A549 (cell line): ENCODE results near the gene SLCO2B1. TPM values are rescaled to one million over a fixed set of nuclear protein-coding genes. Genes with fewer than 3 reads are reported as not detected.

Experiments used
- ATAC-seq, 2 experiments: fragments of 200-7000 bp in 1 of 2; fragments of >200 bp in 1 of 2; cut with Nextera tagmentation in 1 of 2; cut with Tn5 transposase in 1 of 2; 3 replicates each; pipeline versions ENCODE4 v1.8.0 to v1.9.1; 2018 to 2020; ENCODE audit warnings: mild to moderate bottlenecking in 1 of 2, moderate library complexity in 1 of 2
- CTCF ChIA-PET: fragments of 300-600 bp; sonication (Branson Sonifier 250); formaldehyde crosslinking; extraction: SDS; loops from one replicate; lab custom pipeline; 2021; ENCODE audit warnings: antibody characterized with exemption, inconsistent platforms; lab: Yijun Ruan, JAX
- POLR2A ChIA-PET: fragments of 350-600 bp; formaldehyde crosslinking; extraction: SDS; loops from one replicate; lab custom pipeline; 2021; ENCODE audit warnings: antibody characterized with exemption, inconsistent platforms; lab: Yijun Ruan, JAX
- DNase-seq, 2 experiments: peaks; one replicate each; pipeline versions ENCODE4 v3.0.0 to v3.0.0-alpha.2; 2011 to 2016; ENCODE audit warnings: low read depth in 1 of 2, low spot score in 1 of 2
- FAIRE-seq: peaks from 2 replicates; lab custom pipeline; 2011; peaks lifted over from hg19 to GRCh38; lab: Jason Lieb, UNC
- H3K27ac ChIP-seq, 2 experiments: fragments of >200 bp; sonication (Bioruptor Twin); formaldehyde crosslinking; 3 replicates each; pipeline ENCODE4 v1.5.1; 2016 to 2017
- H3K4me1 ChIP-seq: fragments of >200 bp; sonication (Bioruptor Twin); formaldehyde crosslinking; 3 replicates; pipeline ENCODE4 v1.6.1; 2016
- H3K4me2 ChIP-seq: fragments of >200 bp; sonication (Bioruptor Twin); formaldehyde crosslinking; 3 replicates; pipeline ENCODE4 v1.6.1; 2016
- H3K4me3 ChIP-seq: fragments of >200 bp; sonication (Bioruptor Twin); formaldehyde crosslinking; 3 replicates; pipeline ENCODE4 v1.5.1; 2016
- H3K9me3 ChIP-seq: fragments of >200 bp; sonication (Bioruptor Twin); formaldehyde crosslinking; 3 replicates; pipeline ENCODE4 v1.6.1; 2016
- CBX2 ChIP-seq: fragments of 200-600 bp; sonication (generic); IDR thresholded peaks from 2 replicates; pipeline ENCODE4 v1.6.1; 2016; ENCODE audit warnings: low read depth, mild to moderate bottlenecking, borderline replicate concordance
- CEBPB ChIP-seq, 2 experiments: fragments of >200 bp in 1 of 2; sonication (Bioruptor Twin) in 1 of 2; formaldehyde crosslinking in 1 of 2; IDR thresholded peaks; 2 replicates each; pipeline ENCODE4 v1.6.1; 2012 to 2016
- CHD2 ChIP-seq: fragments of 150-350 bp; IDR thresholded peaks from 2 replicates; pipeline ENCODE4 v1.6.1; 2014; ENCODE audit warnings: low read length; ENCODE audit not compliant: partially characterized antibody
- EP300 ChIP-seq, 2 experiments: fragments of >200 bp; sonication (Bioruptor Twin); formaldehyde crosslinking; IDR thresholded peaks; 2 replicates in 1 of 2; 3 replicates in 1 of 2; pipeline ENCODE4 v1.6.1; 2016 to 2017
- ESRRA ChIP-seq: fragments of 150-350 bp; IDR thresholded peaks from 2 replicates; pipeline ENCODE4 v1.6.1; 2014; ENCODE audit warnings: mild to moderate bottlenecking, low read length, borderline replicate concordance
- FOSL2 ChIP-seq, 2 experiments: fragments of 450-650 bp in 1 of 2; fragments of >200 bp in 1 of 2; sonication (Bioruptor Twin) in 1 of 2; formaldehyde crosslinking; IDR thresholded peaks; 2 replicates each; pipeline versions ENCODE4 v1.5.0 to v1.6.1; 2016 to 2020; ENCODE audit warnings: mild to moderate bottlenecking in 1 of 2, moderate library complexity in 1 of 2
- HEYL ChIP-seq: fragments of 250-450 bp; sonication (Bioruptor Pico); IDR thresholded peaks from 2 replicates; pipeline ENCODE4 v1.8.0; 2021; ENCODE audit warnings: mild to moderate bottlenecking, moderate library complexity
- HOXA7 ChIP-seq: fragments of 250-450 bp; sonication (Bioruptor Pico); IDR thresholded peaks from 2 replicates; pipeline ENCODE4 v1.5.0; 2020; ENCODE audit warnings: mild to moderate bottlenecking, moderate library complexity
- JUN ChIP-seq, 2 experiments: fragments of >200 bp; sonication (Bioruptor Twin); formaldehyde crosslinking; IDR thresholded peaks; 2 replicates in 1 of 2; 3 replicates in 1 of 2; pipeline ENCODE4 v1.6.1; 2016 to 2017
- MAFK ChIP-seq: fragments of 450-650 bp; IDR thresholded peaks from 2 replicates; pipeline ENCODE4 v1.6.1; 2014; ENCODE audit not compliant: partially characterized antibody
- MYC ChIP-seq: IDR thresholded peaks from 2 replicates; pipeline ENCODE4 v1.6.1; 2012; ENCODE audit warnings: mild to moderate bottlenecking, inconsistent platforms, low read length, improper control_type of control experiment, borderline replicate concordance
- NFE2L2 ChIP-seq: fragments of 150-350 bp; conservative IDR thresholded peaks from 2 replicates; pipeline ENCODE4 v1.6.1; 2014; ENCODE audit warnings: low read length
- NR3C1 ChIP-seq: fragments of >200 bp; sonication (Bioruptor Twin); formaldehyde crosslinking; IDR thresholded peaks from 3 replicates; pipeline ENCODE4 v1.6.1; 2017
- PBX3 ChIP-seq: IDR thresholded peaks from 2 replicates; pipeline ENCODE4 v1.6.1; 2012
- PHF8 ChIP-seq: fragments of 200-600 bp; sonication (generic); IDR thresholded peaks from 2 replicates; pipeline ENCODE4 v1.6.1; 2016; ENCODE audit warnings: low read depth, mild to moderate bottlenecking, antibody characterized with exemption, moderate library complexity, borderline replicate concordance
- RAD21 ChIP-seq, 2 experiments: fragments of >200 bp in 1 of 2; sonication (Bioruptor Twin) in 1 of 2; formaldehyde crosslinking in 1 of 2; IDR thresholded peaks in 1 of 2; conservative IDR thresholded peaks in 1 of 2; 2 replicates in 1 of 2; 3 replicates in 1 of 2; pipeline ENCODE4 v1.6.1; 2012 to 2018; ENCODE audit warnings: inconsistent platforms in 1 of 2
- RNF2 ChIP-seq: fragments of 200-600 bp; sonication (generic); IDR thresholded peaks from 2 replicates; pipeline ENCODE4 v1.6.1; 2016; ENCODE audit warnings: low read depth, mild to moderate bottlenecking, antibody characterized with exemption, moderate library complexity, borderline replicate concordance
- SMC3 ChIP-seq: fragments of >200 bp; sonication (Bioruptor Twin); formaldehyde crosslinking; IDR thresholded peaks from 3 replicates; pipeline ENCODE4 v1.6.1; 2018; ENCODE audit warnings: inconsistent platforms
- SREBF2 ChIP-seq: fragments of 450-650 bp; IDR thresholded peaks from 2 replicates; pipeline ENCODE4 v1.6.1; 2014; ENCODE audit warnings: mild to moderate bottlenecking, moderate library complexity
- TP53 ChIP-seq: fragments of 250-450 bp; sonication (Bioruptor Pico); IDR thresholded peaks from 2 replicates; pipeline ENCODE4 v1.5.0; 2021; ENCODE audit warnings: mild to moderate bottlenecking, moderate library complexity
- USF2 ChIP-seq: fragments of 450-650 bp; IDR thresholded peaks from 2 replicates; pipeline ENCODE4 v1.6.1; 2014; ENCODE audit warnings: antibody characterized with exemption
- WGBS: methylation state at CpG from one replicate; pipeline ENCODE4 v1.1.6; 2017; ENCODE audit errors: missing lambda C conversion rate; 5-methylcytosine and 5-hydroxymethylcytosine counted together
- polyA plus RNA-seq, 4 experiments: library from polyadenylated mRNA; depleted of rRNA in 3 of 4; stranded (reverse); fragments of >200 nt; fragmentation: RNase III in 1 of 4; extraction: RNeasy Plus Mini Kit Qiagen cat#74134 plus additional on column Dnase treatment in 1 of 4; gene quantifications; 2 replicates in 3 of 4; 3 replicates in 1 of 4; pipeline ENCODE4 v1.2.3, GENCODE V29; 2011 to 2017
- TF ChIP-seq, protein P1 (sequence below): fragments of >200 bp; sonication (Bioruptor Twin); formaldehyde crosslinking; IDR thresholded peaks from 3 replicates; pipeline ENCODE4 v1.6.1; 2016
- TF ChIP-seq, protein P2 (sequence below): fragments of 250-450 bp; sonication (Bioruptor Pico); IDR thresholded peaks from 2 replicates; pipeline ENCODE4 v1.5.0; 2021; ENCODE audit warnings: mild to moderate bottlenecking, moderate library complexity, borderline replicate concordance
- TF ChIP-seq, protein P3 (sequence below): fragments of 200-600 bp; sonication (generic); IDR thresholded peaks from 2 replicates; pipeline ENCODE4 v1.6.1; 2016; ENCODE audit warnings: antibody characterized with exemption, mild to moderate bottlenecking, moderate library complexity

SLCO2B1 gene
- polyA plus RNA-seq, 2 of the 4 experiments (the other 2 are of a cell fraction) = 4.9 to 5.2 TPM

DNA sequence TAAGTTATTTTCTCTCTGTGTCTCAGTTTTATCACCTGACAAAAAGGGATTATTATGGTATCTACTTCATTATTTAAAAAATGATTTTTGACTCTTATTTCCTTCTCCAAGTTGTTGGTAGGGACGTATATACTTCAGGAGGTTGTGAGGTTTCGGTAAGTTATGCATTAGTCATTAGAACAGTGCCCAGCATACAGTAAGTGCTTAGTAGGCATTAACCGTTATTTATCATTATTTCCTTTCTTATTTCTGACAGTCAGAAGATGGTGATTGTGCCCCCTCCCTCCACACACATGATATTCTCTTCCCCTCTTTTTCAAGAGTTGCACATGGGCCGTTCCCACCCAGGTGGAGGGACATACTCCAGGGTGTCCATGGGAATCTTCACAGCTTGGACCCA lies 36.1 kb downstream of the SLCO2B1 start:
- Histone ChIP-seq H3K4me3 (no peak overlapping the region), H3K4me2 (no peak overlapping the region), H3K4me1 (no peaks in the 10 kb centered on the region), H3K27ac (no peak overlapping the region), H3K9me3 (no peaks in the 10 kb centered on the region)
- FAIRE-seq (no peak), ATAC-seq (no peak), DNase-seq (no peak)
- ChIA-PET POLR2A (no interaction called here), CTCF (interaction anchor here (1.5 kb wide), 1 partner anchor 55 kb away, joined by 3 read pairs; no protein-coding TSS in a partner anchor)
- TF ChIP-seq MYC = no peak
- TF ChIP-seq MAFK = peak; percentile 59
- TF ChIP-seq SREBF2 = no peak
- TF ChIP-seq, protein P1, sequence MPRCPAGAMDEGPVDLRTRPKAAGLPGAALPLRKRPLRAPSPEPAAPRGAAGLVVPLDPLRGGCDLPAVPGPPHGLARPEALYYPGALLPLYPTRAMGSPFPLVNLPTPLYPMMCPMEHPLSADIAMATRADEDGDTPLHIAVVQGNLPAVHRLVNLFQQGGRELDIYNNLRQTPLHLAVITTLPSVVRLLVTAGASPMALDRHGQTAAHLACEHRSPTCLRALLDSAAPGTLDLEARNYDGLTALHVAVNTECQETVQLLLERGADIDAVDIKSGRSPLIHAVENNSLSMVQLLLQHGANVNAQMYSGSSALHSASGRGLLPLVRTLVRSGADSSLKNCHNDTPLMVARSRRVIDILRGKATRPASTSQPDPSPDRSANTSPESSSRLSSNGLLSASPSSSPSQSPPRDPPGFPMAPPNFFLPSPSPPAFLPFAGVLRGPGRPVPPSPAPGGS = no peak
- 75% methylated on average over 4 of the region's 4 CpGs for WGBS

DNA sequence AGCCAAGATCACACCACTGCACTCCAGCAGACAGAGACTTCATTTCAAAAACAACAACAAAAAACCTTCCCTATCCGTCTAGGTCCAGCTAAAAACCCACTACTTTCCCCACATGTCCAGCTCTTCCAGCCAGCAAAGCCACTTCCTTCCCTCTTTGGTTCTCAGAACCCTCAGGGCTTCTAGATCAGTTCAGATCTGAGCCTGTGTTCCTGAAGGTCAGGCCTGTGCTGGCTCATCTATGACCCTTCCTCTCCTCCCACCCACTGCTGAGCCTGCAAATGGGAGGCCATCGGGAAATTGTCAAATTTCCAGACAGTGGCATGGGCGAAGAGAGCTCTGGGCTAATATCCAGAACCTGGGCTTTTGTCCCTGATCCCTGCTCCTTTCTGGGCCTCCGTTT lies 37.8 kb downstream of the SLCO2B1 start:
- no peak for ATAC-seq
- ChIA-PET POLR2A (no interaction called here), CTCF (interaction anchor here (0.8 to 1.3 kb wide), 3 partner anchors 16 to 166 kb away, joined by 3 to 4 read pairs (median 3); no protein-coding TSS in a partner anchor)
- DNase-seq = no peak
- FAIRE-seq = no peak
- Histone ChIP-seq H3K9me3 (no peaks in the 10 kb centered on the region), H3K4me3 (no peak overlapping the region), H3K27ac (no peak overlapping the region), H3K4me1 (no peaks in the 10 kb centered on the region), H3K4me2 (no peak overlapping the region)
- WGBS = 56% methylated on average over 4 of the region's 4 CpGs
- TF ChIP-seq CEBPB (IDR thresholded peaks at IDR 0.05) (no peak), RNF2 (no peak), RAD21 (conservative IDR thresholded peaks at IDR 0.05 in 1 of 2, IDR thresholded peaks at IDR 0.05 in 1 of 2) (no peak), PHF8 (no peak), PBX3 (no peak), MYC (no peak), JUN (IDR thresholded peaks at IDR 0.05) (no peak), SMC3 (no peak), FOSL2 (IDR thresholded peaks at IDR 0.05) (no peak), FOSL2 (CRISPR knock-in tag; IDR thresholded peaks at IDR 0.05) (no peak), TP53 (no peak), EP300 (IDR thresholded peaks at IDR 0.05) (no peak)

- Histone ChIP-seq H3K4me3 (no peak overlapping the region), H3K4me1 (no peaks in the 10 kb centered on the region), H3K9me3 (no peaks in the 10 kb centered on the region), H3K4me2 (no peak overlapping the region), H3K27ac (no peak overlapping the region)
- DNase-seq (no peak), FAIRE-seq (no peak), ATAC-seq (no peak)
- 81% methylated on average over 5 of the region's 5 CpGs for WGBS
- ChIA-PET CTCF (interaction anchor here (0.7 to 1.7 kb wide), 5 partner anchors 14 to 700 kb away, joined by 3 to 9 read pairs (median 4); no protein-coding TSS in a partner anchor), POLR2A (no interaction called here)
- TF ChIP-seq CBX2 = no peak
- TF ChIP-seq HOXA7 (CRISPR knock-in tag) = no peak
- TF ChIP-seq USF2 = no peak
- no peak for TF ChIP-seq NR3C1
- no peak for TF ChIP-seq NFE2L2
- TF ChIP-seq ESRRA = no peak
- TF ChIP-seq, protein P2, sequence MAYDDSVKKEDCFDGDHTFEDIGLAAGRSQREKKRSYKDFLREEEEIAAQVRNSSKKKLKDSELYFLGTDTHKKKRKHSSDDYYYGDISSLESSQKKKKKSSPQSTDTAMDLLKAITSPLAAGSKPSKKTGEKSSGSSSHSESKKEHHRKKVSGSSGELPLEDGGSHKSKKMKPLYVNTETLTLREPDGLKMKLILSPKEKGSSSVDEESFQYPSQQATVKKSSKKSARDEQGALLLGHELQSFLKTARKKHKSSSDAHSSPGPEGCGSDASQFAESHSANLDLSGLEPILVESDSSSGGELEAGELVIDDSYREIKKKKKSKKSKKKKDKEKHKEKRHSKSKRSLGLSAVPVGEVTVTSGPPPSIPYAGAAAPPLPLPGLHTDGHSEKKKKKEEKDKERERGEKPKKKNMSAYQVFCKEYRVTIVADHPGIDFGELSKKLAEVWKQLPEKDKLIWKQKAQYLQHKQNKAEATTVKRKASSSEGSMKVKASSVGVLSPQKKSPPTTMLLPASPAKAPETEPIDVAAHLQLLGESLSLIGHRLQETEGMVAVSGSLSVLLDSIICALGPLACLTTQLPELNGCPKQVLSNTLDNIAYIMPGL (CRISPR knock-in tag) = no peak
- TF ChIP-seq CHD2 = no peak
- TF ChIP-seq, protein P3, sequence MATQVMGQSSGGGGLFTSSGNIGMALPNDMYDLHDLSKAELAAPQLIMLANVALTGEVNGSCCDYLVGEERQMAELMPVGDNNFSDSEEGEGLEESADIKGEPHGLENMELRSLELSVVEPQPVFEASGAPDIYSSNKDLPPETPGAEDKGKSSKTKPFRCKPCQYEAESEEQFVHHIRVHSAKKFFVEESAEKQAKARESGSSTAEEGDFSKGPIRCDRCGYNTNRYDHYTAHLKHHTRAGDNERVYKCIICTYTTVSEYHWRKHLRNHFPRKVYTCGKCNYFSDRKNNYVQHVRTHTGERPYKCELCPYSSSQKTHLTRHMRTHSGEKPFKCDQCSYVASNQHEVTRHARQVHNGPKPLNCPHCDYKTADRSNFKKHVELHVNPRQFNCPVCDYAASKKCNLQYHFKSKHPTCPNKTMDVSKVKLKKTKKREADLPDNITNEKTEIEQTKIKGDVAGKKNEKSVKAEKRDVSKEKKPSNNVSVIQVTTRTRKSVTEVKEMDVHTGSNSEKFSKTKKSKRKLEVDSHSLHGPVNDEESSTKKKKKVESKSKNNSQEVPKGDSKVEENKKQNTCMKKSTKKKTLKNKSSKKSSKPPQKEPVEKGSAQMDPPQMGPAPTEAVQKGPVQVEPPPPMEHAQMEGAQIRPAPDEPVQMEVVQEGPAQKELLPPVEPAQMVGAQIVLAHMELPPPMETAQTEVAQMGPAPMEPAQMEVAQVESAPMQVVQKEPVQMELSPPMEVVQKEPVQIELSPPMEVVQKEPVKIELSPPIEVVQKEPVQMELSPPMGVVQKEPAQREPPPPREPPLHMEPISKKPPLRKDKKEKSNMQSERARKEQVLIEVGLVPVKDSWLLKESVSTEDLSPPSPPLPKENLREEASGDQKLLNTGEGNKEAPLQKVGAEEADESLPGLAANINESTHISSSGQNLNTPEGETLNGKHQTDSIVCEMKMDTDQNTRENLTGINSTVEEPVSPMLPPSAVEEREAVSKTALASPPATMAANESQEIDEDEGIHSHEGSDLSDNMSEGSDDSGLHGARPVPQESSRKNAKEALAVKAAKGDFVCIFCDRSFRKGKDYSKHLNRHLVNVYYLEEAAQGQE = no peak
- no peak for TF ChIP-seq HEYL (CRISPR knock-in tag)
Measured at GRCh38 chr11:75189108-75189507, 38.2 kb downstream of the SLCO2B1 start.
